Measurements from ENCODE around the gene ALOX5. TPM values are rescaled to one million over a fixed set of nuclear protein-coding genes. Genes with fewer than 3 reads are reported as not detected.

The ALOX5 gene
- total and polyA plus RNA-seq, 8 donors, result 6.2 to 44.3 (median 30.8) TPM

DNA sequence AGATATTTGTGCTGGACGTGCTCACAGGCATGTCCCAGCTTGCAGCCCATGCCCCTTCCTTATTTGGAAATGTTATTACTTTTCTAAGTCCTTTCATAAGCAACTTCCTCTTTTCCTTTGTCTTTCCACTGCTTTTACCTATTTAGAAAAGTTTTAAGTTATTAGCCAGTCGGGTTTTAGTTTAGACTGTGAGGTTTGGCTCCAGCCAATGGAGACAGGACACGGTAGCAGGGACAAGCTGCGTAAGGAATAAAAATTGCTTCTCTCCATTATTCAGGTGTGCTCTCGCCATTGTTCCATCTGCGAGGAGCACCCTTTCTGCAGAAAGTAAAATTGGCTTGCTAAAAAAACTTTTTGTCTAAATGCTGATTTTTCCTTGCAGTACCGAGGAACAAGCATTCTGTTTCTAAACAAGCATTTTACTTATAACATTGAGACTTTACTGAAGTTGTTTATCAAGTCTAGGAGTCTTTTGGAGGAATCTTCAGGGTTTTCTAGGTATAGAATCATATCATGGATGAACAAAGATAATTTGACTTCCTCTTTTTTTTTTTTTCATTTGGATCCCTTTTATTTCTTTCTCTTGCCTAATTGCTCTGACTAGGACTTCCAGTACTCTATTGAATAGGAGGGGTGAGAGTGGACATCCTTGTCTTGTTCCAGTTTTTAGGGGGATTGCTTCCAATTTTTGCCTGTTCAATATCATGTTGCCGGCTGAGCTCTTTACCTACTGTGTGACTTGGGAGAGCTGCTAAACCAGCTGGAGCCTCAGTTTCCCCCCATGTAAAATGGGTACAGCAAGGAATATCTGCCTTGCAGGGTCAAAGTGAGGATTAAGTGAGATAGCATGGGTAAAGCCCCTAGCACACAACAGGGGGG is 63.8 kb downstream of the ALOX5 start:
- H3K4me3 ChIP-seq, result no peak overlapping the region
- peaks cover 2 to 11% (median 11%) of the 10 kb centered on the region in 3 donors for H3K4me1 ChIP-seq
- H3K36me3 ChIP-seq, result no peaks in the 10 kb centered on the region
- intact Hi-C loops (cut with DNase I), result no loop called here
- no peaks in the 10 kb centered on the region for H3K9me3 ChIP-seq
- H3K27ac ChIP-seq, result no peak overlapping the region
- no peak for DNase-seq
- WGBS, 2 donors, result 80 to 81% methylated on average over 8 of the region's 8 CpGs
- FAIRE-seq, result no peak
- H3K27me3 ChIP-seq, result no peaks in the 10 kb centered on the region
- TF ChIP-seq, protein P1, sequence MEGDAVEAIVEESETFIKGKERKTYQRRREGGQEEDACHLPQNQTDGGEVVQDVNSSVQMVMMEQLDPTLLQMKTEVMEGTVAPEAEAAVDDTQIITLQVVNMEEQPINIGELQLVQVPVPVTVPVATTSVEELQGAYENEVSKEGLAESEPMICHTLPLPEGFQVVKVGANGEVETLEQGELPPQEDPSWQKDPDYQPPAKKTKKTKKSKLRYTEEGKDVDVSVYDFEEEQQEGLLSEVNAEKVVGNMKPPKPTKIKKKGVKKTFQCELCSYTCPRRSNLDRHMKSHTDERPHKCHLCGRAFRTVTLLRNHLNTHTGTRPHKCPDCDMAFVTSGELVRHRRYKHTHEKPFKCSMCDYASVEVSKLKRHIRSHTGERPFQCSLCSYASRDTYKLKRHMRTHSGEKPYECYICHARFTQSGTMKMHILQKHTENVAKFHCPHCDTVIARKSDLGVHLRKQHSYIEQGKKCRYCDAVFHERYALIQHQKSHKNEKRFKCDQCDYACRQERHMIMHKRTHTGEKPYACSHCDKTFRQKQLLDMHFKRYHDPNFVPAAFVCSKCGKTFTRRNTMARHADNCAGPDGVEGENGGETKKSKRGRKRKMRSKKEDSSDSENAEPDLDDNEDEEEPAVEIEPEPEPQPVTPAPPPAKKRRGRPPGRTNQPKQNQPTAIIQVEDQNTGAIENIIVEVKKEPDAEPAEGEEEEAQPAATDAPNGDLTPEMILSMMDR (IDR thresholded peaks at IDR 0.05), result no peak
- ATAC-seq, result no peak

DNA sequence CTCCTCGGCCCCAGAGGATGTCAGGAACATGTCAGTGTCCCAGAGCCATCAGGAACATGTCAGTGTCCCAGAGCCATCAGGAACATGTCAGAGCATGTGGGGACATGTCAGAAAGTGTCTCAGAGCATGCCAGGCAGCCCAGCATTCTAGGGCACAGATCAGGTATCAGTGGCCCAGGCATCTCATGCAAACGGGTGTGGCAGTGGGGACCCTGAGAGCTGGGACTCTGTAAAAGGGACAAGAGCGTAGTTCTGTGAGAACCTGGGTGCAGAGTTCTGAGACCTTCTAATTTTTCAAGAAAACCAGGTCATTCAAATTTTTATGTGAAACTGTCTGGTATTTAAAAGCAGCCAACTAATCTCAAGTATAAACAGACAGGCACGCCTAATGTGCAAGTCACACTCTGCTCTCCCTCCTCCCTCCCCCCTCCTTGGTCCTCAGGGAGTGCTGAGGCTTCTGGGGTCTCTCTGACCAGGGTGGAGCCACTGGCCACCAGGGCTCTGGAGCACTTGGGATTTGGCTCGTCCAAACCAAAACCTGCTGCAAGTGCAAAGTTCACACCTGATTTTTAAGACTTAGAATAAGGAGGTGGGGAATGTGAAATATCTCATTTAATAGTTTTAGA is 64.6 kb downstream of the ALOX5 start:
- ATAC-seq (peak in 3 of 4 donors; percentile 36 to 54 (median 47)), DNase-seq (no peak), FAIRE-seq (no peak)
- Histone ChIP-seq H3K4me3 (no peak overlapping the region), H3K36me3 (no peaks in the 10 kb centered on the region), H3K4me1 (peaks cover 0 to 8% (median 4%) of the 10 kb centered on the region in 3 donors), H3K27ac (no peak overlapping the region), H3K27me3 (no peaks in the 10 kb centered on the region), H3K9me3 (no peaks in the 10 kb centered on the region)
- 55 to 56% methylated on average over 5 of the region's 5 CpGs for WGBS, 2 donors
- intact Hi-C loops (cut with DNase I), result no loop called here
- TF ChIP-seq, protein P1 (IDR thresholded peaks at IDR 0.05), result no peak

DNA sequence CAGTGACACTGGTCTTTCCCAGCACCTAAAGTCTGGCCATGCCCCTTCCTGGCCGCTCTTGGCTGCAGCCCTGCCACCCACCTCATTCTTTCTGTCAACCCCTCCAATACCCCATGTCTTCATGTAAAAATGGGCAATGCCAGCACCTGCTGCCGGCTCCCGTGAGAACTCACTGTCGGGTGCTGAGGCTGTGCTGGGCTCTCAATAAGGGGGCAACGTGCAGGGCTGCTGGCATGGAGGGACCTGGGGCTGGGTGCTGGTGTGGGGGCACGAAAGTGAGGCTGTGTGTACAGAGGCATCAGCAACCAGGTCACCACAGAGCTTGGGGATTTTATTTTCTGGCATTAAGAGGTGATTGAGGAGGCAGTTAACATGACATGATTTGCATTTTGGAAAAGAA is 65.3 kb downstream of the ALOX5 start:
- DNase-seq, result no peak
- Histone ChIP-seq H3K27ac (no peak overlapping the region), H3K9me3 (no peaks in the 10 kb centered on the region), H3K36me3 (no peaks in the 10 kb centered on the region), H3K4me1 (peaks cover 0 to 8% (median 3%) of the 10 kb centered on the region in 3 donors), H3K27me3 (no peaks in the 10 kb centered on the region), H3K4me3 (no peak overlapping the region)
- no peak for FAIRE-seq
- 75 to 80% methylated on average over 6 of the region's 6 CpGs for WGBS, 2 donors
- TF ChIP-seq, protein P1 (IDR thresholded peaks at IDR 0.05), result no peak
- intact Hi-C loops (cut with DNase I), result no loop called here
- no peak for ATAC-seq

DNA sequence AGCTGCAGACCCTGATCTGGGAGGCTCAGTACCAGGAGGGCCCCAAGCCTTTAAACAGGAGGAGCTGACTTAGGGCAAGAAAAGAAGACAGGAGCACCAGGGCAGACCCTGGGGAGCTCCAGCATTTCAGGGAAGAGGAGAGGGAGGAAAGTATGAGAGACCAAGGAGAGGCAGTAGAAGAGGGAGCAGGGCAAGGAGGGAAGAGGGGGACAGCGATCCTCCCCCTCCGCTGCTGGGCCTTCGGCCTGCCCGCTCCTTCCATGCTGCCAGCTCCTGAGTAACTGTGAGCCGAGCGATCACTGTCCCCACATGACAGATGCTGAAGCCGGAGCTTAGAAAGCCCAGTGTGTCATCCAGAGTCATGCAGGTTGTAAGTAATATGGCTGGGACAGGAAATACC is 65.9 kb downstream of the ALOX5 start:
- FAIRE-seq (no peak), ATAC-seq (no peak), DNase-seq (no peak)
- Histone ChIP-seq H3K4me1 (peaks cover 0 to 9% (median 3%) of the 10 kb centered on the region in 3 donors), H3K9me3 (no peaks in the 10 kb centered on the region), H3K4me3 (no peak overlapping the region), H3K36me3 (no peaks in the 10 kb centered on the region), H3K27ac (no peak overlapping the region), H3K27me3 (no peaks in the 10 kb centered on the region)
- intact Hi-C loops (cut with DNase I), result no loop called here
- WGBS, 2 donors, result 64 to 70% methylated on average over 6 to 7 of the region's 7 CpGs
- TF ChIP-seq, protein P1 (IDR thresholded peaks at IDR 0.05), result no peak

Measured in pancreas (tissue), 10 donors.